Activated CD4-positive, alpha-beta T cell treated with anti-CD3 and anti-CD28 coated beads, Interleukin-2, Interleukin-6, amounts not matched to agents 100 ng/mL and 50 ng/mL, durations not matched to agents 16 hours and 8 hours (primary cell): ENCODE data around the gene DNAJB5.

Source experiments
- DNase-seq: peaks from one replicate; pipeline ENCODE4 v3.0.0-alpha.2; 2020

The DNAJB5 gene

GRCh38 chr9:34985311-34985899, 4.1 kb upstream of the DNAJB5 start:
- peak; percentile 74 for DNase-seq

- peak; percentile 30 for DNase-seq
These were observed 3.0 kb upstream of the DNAJB5 start for GRCh38 chr9:34986540-34987047.

- DNase-seq: no peak
These were observed 2.2 kb upstream of the DNAJB5 start for GRCh38 chr9:34987160-34987901.

GRCh38 chr9:34988218-34989002, 1.1 kb upstream of the DNAJB5 start:
- DNase-seq: peak; percentile 44

GRCh38 chr9:34989946-34990635, 546 bp downstream of the DNAJB5 start:
- DNase-seq: peak; percentile 26

GRCh38 chr9:34990908-34991606, 1.5 kb downstream of the DNAJB5 start:
- no peak for DNase-seq

- peak; percentile 20 for DNase-seq
These were observed 2.2 kb downstream of the DNAJB5 start for GRCh38 chr9:34991607-34992375.

GRCh38 chr9:34992376-34992951, 2.9 kb downstream of the DNAJB5 start:
- peak; percentile 57 for DNase-seq

- no peak for DNase-seq
These were observed 4.1 kb downstream of the DNAJB5 start for GRCh38 chr9:34993502-34994259.

- DNase-seq: no peak
These were observed 4.8 kb downstream of the DNAJB5 start for GRCh38 chr9:34994260-34994899.

GRCh38 chr9:34994900-34995669, 5.5 kb downstream of the DNAJB5 start:
- no peak for DNase-seq

- DNase-seq: no peak
These were observed 6.1 kb downstream of the DNAJB5 start for GRCh38 chr9:34995670-34996060.

- DNase-seq: no peak
These were observed 6.8 kb downstream of the DNAJB5 start for GRCh38 chr9:34996181-34996904.

- no peak for DNase-seq
These were observed 7.3 kb downstream of the DNAJB5 start for GRCh38 chr9:34996905-34997279.

- no peak for DNase-seq
These were observed 7.8 kb downstream of the DNAJB5 start for GRCh38 chr9:34997379-34997781.

- DNase-seq: no peak
These were observed 8.7 kb downstream of the DNAJB5 start for GRCh38 chr9:34998266-34998665.

GRCh38 chr9:34999576-34999975, 10.0 kb downstream of the DNAJB5 start:
- no peak for DNase-seq

GRCh38 chr9:35000535-35001284, 11.2 kb downstream of the DNAJB5 start:
- DNase-seq: no peak
